NT2/D1 (cell line): Measurements from ENCODE around the gene FOXL2NB.
A peak's percentile ranks its signal among the peaks of the same experiment; 100 is the strongest.

Source experiments
- DNase-seq: peaks from one replicate; pipeline ENCODE4 v3.0.0-alpha.2; 2011; ENCODE audit warnings: low read depth, low spot score
- H3K27me3 ChIP-seq: 2 replicates; pipeline ENCODE4 v1.6.0; 2011; ENCODE audit warnings: mild to moderate bottlenecking; ENCODE audit not compliant: insufficient read length, insufficient read depth
- H3K36me3 ChIP-seq: 2 replicates; pipeline ENCODE4 v1.6.1; 2011; ENCODE audit warnings: mild to moderate bottlenecking, low read length, mixed read lengths; ENCODE audit not compliant: insufficient read depth, insufficient read length
- H3K4me1 ChIP-seq: 2 replicates; pipeline ENCODE4 v1.5.1; 2011; ENCODE audit not compliant: insufficient read depth, insufficient read length
- H3K4me3 ChIP-seq: 2 replicates; pipeline ENCODE4 v1.5.1; 2011; ENCODE audit warnings: low read depth; ENCODE audit not compliant: insufficient read length
- H3K9ac ChIP-seq: 2 replicates; pipeline ENCODE4 v1.6.0; 2011; ENCODE audit warnings: low read depth; ENCODE audit not compliant: insufficient read length
- H3K9me3 ChIP-seq: 2 replicates; pipeline ENCODE4 v1.5.1; 2011; ENCODE audit warnings: mild to moderate bottlenecking, low read length; ENCODE audit not compliant: insufficient read depth
- SUZ12 ChIP-seq: IDR thresholded peaks from 2 replicates; pipeline ENCODE4 v1.6.1; 2011; ENCODE audit not compliant: insufficient read length, insufficient read depth; ENCODE audit errors: extremely low read depth
- YY1 ChIP-seq: IDR thresholded peaks from 2 replicates; pipeline ENCODE4 v1.6.1; 2011; ENCODE audit not compliant: insufficient read length, insufficient read depth
- ZNF274 ChIP-seq: IDR thresholded peaks from 2 replicates; pipeline ENCODE4 v1.6.1; 2011; ENCODE audit warnings: mild to moderate bottlenecking, low read depth, low read length

Gene FOXL2NB

GRCh38 chr3:138949002-138949418 is 2.0 kb downstream of the FOXL2NB start:
- Histone ChIP-seq H3K27me3 (peaks cover 88% of the 10 kb centered on the region), H3K4me1 (peaks cover 8% of the 10 kb centered on the region), H3K4me3 (no peak overlapping the region), H3K9me3 (no peaks in the 10 kb centered on the region), H3K9ac (no peak overlapping the region), H3K36me3 (no peaks in the 10 kb centered on the region)
- no peak for TF ChIP-seq SUZ12
- no peak for TF ChIP-seq ZNF274
- TF ChIP-seq YY1: no peak
- no peak for DNase-seq

- no peaks in the 10 kb centered on the region for H3K9me3 ChIP-seq
- no peaks in the 10 kb centered on the region for H3K36me3 ChIP-seq
- no peak for DNase-seq
- TF ChIP-seq ZNF274 (no peak), SUZ12 (no peak)
- H3K4me3 ChIP-seq: peak overlapping the region; percentile 41
- H3K4me1 ChIP-seq: peaks cover 8% of the 10 kb centered on the region
- H3K9ac ChIP-seq: peak overlapping the region; percentile 79
- H3K27me3 ChIP-seq: peaks cover 86% of the 10 kb centered on the region
Measured at GRCh38 chr3:138949445-138950005, 2.5 kb downstream of the FOXL2NB start.

GRCh38 chr3:138950006-138950644 is 3.1 kb downstream of the FOXL2NB start:
- Histone ChIP-seq H3K9ac (peak overlapping the region; percentile 79), H3K4me1 (peaks cover 8% of the 10 kb centered on the region), H3K4me3 (peak overlapping the region; percentile 41), H3K9me3 (no peaks in the 10 kb centered on the region), H3K36me3 (no peaks in the 10 kb centered on the region), H3K27me3 (peaks cover 86% of the 10 kb centered on the region)
- no peak for DNase-seq
- peak; percentile 96 for TF ChIP-seq SUZ12
- TF ChIP-seq YY1: no peak

- peak overlapping the region; percentile 79 for H3K9ac ChIP-seq
- TF ChIP-seq ZNF274 (no peak), SUZ12 (no peak), YY1 (no peak)
- H3K27me3 ChIP-seq: peaks cover 86% of the 10 kb centered on the region
Measured at GRCh38 chr3:138950701-138951100, 3.7 kb downstream of the FOXL2NB start.

GRCh38 chr3:138960417-138960852 is 13.4 kb downstream of the FOXL2NB start:
- H3K4me1 ChIP-seq: no peaks in the 10 kb centered on the region
- H3K9me3 ChIP-seq: 0 out of 2 replicates have a peak, but pooled peaks cover 17% of the 10 kb centered on the region
- DNase-seq: no peak
- peaks cover 11% of the 10 kb centered on the region for H3K27me3 ChIP-seq
- no peak for TF ChIP-seq SUZ12
- no peak for TF ChIP-seq YY1
- TF ChIP-seq ZNF274: no peak
- no peaks in the 10 kb centered on the region for H3K36me3 ChIP-seq
- H3K9ac ChIP-seq: no peak overlapping the region
- no peak overlapping the region for H3K4me3 ChIP-seq

More at GRCh38 chr3:138950701-138951100, 3.7 kb downstream of the FOXL2NB start:
- no peaks in the 10 kb centered on the region for H3K36me3 ChIP-seq
- no peaks in the 10 kb centered on the region for H3K9me3 ChIP-seq
- no peak overlapping the region for H3K4me3 ChIP-seq
- peaks cover 8% of the 10 kb centered on the region for H3K4me1 ChIP-seq
- no peak for DNase-seq

- no peak for DNase-seq
- Histone ChIP-seq H3K9ac (no peak overlapping the region), H3K27me3 (peaks cover 5% of the 10 kb centered on the region), H3K9me3 (0 out of 2 replicates have a peak, but pooled peaks cover 19% of the 10 kb centered on the region), H3K4me3 (no peak overlapping the region), H3K4me1 (no peaks in the 10 kb centered on the region), H3K36me3 (no peaks in the 10 kb centered on the region)
- TF ChIP-seq SUZ12 (no peak), YY1 (no peak), ZNF274 (no peak)
Measured at GRCh38 chr3:138962854-138963560, 16.0 kb downstream of the FOXL2NB start.

GRCh38 chr3:138964264-138964663 is 17.2 kb downstream of the FOXL2NB start:
- TF ChIP-seq SUZ12 (no peak), YY1 (no peak), ZNF274 (no peak)
- Histone ChIP-seq H3K9me3 (0 out of 2 replicates have a peak, but pooled peaks cover 19% of the 10 kb centered on the region), H3K9ac (no peak overlapping the region), H3K4me3 (no peak overlapping the region), H3K4me1 (no peaks in the 10 kb centered on the region), H3K27me3 (no peaks in the 10 kb centered on the region), H3K36me3 (no peaks in the 10 kb centered on the region)
- no peak for DNase-seq
